OCI-LY1 (cell line): Measurements from ENCODE around the gene VOPP1.

Experiments used
- H2AFZ ChIP-seq: fragments of 200-600 bp; sonication (generic), shearing (Covaris generic); 2 replicates; pipeline ENCODE4 v1.6.0; 2014; ENCODE audit warnings: antibody characterized with exemption, mild to moderate bottlenecking, low read length
- H3F3A ChIP-seq: fragments of 200-600 bp; sonication (generic), shearing (Covaris generic); 2 replicates; pipeline ENCODE4 v1.6.0; 2014; ENCODE audit warnings: mild to moderate bottlenecking, antibody characterized with exemption, low read length, moderate library complexity; ENCODE audit not compliant: insufficient read depth
- H3K27ac ChIP-seq: fragments of 200-600 bp; sonication (generic); 2 replicates; pipeline ENCODE4 v1.5.1; 2014; ENCODE audit warnings: low read length, mixed run types, mild to moderate bottlenecking, low read depth; ENCODE audit not compliant: poor library complexity, severe bottlenecking
- H3K27me3 ChIP-seq: fragments of 200-600 bp; sonication (generic); 2 replicates; pipeline ENCODE4 v1.6.0; 2014; ENCODE audit warnings: antibody characterized with exemption, mild to moderate bottlenecking, low read length, moderate library complexity; ENCODE audit not compliant: insufficient read depth
- H3K36me3 ChIP-seq: fragments of 200-600 bp; sonication (generic); 2 replicates; pipeline ENCODE4 v1.6.1; 2014; ENCODE audit warnings: mild to moderate bottlenecking, antibody characterized with exemption, low read length, moderate library complexity, mixed read lengths; ENCODE audit not compliant: insufficient read depth
- H3K4me1 ChIP-seq: fragments of 200-600 bp; sonication (generic); 2 replicates; pipeline ENCODE4 v1.5.1; 2014; ENCODE audit warnings: mild to moderate bottlenecking, low read length, moderate library complexity; ENCODE audit not compliant: insufficient read depth, severe bottlenecking
- H3K4me2 ChIP-seq: fragments of 200-600 bp; sonication (generic), shearing (Covaris generic); 2 replicates; pipeline ENCODE4 v1.6.1; 2014; ENCODE audit warnings: low read length
- H3K4me3 ChIP-seq: fragments of 200-600 bp; sonication (generic); 2 replicates; pipeline ENCODE4 v1.5.1; 2014; ENCODE audit warnings: low read length, low read depth, mild to moderate bottlenecking, mixed read lengths; ENCODE audit not compliant: poor library complexity, severe bottlenecking
- H3K79me2 ChIP-seq: fragments of 200-600 bp; shearing (Covaris generic); 2 replicates; pipeline ENCODE4 v1.6.1; 2016; ENCODE audit warnings: mixed run types, low read length, mixed read lengths; ENCODE audit not compliant: insufficient read depth
- H3K9ac ChIP-seq: fragments of 200-600 bp; sonication (generic), shearing (Covaris generic); 2 replicates; pipeline ENCODE4 v1.6.1; 2014; ENCODE audit warnings: mild to moderate bottlenecking, low read length, mixed read lengths
- H3K9me2 ChIP-seq: fragments of 200-600 bp; sonication (generic), shearing (Covaris generic); 2 replicates; pipeline ENCODE4 v1.6.1; 2014; ENCODE audit warnings: low read depth, mild to moderate bottlenecking, low read length, mixed read lengths
- H3K9me3 ChIP-seq: fragments of 200-600 bp; shearing (Covaris generic); 2 replicates; pipeline ENCODE4 v1.6.1; 2014; ENCODE audit warnings: low read length, mixed read lengths
- H4K20me1 ChIP-seq: fragments of 200-600 bp; sonication (generic), shearing (Covaris generic); 2 replicates; pipeline ENCODE4 v1.6.0; 2016; ENCODE audit warnings: mild to moderate bottlenecking, low read length; ENCODE audit not compliant: insufficient read depth
- EZH2 ChIP-seq: fragments of 200-600 bp; sonication (generic), shearing (Covaris generic); IDR thresholded peaks from 2 replicates; pipeline ENCODE4 v1.8.0; 2017; ENCODE audit warnings: borderline replicate concordance, mixed run types, mild to moderate bottlenecking, antibody characterized with exemption, low read length, moderate library complexity, mixed read lengths
- TF ChIP-seq, protein P1 (sequence below): fragments of 200-600 bp; sonication (generic), shearing (Covaris generic); IDR thresholded peaks from 2 replicates; pipeline ENCODE4 v1.5.1; 2017; ENCODE audit warnings: mild to moderate bottlenecking, antibody characterized with exemption, low read length, moderate library complexity, mixed read lengths

The VOPP1 gene

DNA sequence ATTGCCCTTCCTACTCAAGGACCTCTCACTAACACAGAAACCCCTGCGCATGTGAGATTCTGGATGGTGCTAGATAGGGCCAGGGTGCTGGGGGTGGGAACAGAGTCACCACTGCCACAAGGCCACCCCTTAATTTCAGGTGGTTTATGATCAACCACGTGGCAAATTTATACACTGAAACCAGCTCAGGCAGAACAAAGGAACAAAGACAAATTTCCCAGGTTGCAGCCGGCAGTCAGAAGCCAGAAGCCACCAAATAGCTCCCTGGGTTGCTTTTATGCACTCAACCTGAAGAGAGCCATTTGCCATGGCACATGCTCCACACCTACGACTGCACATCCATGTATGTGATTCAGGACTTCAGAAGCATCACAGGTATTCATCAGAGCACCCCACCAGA is 2.5 kb downstream of the VOPP1 start:
- Histone ChIP-seq H4K20me1 (peaks cover 3% of the 10 kb centered on the region; the same call in 1 of the 2 replicates), H3K4me3 (peak overlapping the region; percentile 68), H3F3A (0 out of 2 replicates have a peak, but pooled peaks cover 5% of the 10 kb centered on the region), H3K4me1 (peaks cover 78% of the 10 kb centered on the region), H3K27ac (peak overlapping the region; percentile 83), H3K36me3 (peaks cover 21% of the 10 kb centered on the region; the same call in 1 of the 2 replicates), H3K4me2 (peak overlapping the region; percentile 85), H3K79me2 (peaks cover 68% of the 10 kb centered on the region), H2AFZ (no peak overlapping the region), H3K9ac (peak overlapping the region; percentile 79), H3K9me2 (no peaks in the 10 kb centered on the region), H3K27me3 (no peaks in the 10 kb centered on the region), H3K9me3 (no peaks in the 10 kb centered on the region)
- TF ChIP-seq, protein P1, sequence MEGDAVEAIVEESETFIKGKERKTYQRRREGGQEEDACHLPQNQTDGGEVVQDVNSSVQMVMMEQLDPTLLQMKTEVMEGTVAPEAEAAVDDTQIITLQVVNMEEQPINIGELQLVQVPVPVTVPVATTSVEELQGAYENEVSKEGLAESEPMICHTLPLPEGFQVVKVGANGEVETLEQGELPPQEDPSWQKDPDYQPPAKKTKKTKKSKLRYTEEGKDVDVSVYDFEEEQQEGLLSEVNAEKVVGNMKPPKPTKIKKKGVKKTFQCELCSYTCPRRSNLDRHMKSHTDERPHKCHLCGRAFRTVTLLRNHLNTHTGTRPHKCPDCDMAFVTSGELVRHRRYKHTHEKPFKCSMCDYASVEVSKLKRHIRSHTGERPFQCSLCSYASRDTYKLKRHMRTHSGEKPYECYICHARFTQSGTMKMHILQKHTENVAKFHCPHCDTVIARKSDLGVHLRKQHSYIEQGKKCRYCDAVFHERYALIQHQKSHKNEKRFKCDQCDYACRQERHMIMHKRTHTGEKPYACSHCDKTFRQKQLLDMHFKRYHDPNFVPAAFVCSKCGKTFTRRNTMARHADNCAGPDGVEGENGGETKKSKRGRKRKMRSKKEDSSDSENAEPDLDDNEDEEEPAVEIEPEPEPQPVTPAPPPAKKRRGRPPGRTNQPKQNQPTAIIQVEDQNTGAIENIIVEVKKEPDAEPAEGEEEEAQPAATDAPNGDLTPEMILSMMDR: no peak
- TF ChIP-seq EZH2: no peak

DNA sequence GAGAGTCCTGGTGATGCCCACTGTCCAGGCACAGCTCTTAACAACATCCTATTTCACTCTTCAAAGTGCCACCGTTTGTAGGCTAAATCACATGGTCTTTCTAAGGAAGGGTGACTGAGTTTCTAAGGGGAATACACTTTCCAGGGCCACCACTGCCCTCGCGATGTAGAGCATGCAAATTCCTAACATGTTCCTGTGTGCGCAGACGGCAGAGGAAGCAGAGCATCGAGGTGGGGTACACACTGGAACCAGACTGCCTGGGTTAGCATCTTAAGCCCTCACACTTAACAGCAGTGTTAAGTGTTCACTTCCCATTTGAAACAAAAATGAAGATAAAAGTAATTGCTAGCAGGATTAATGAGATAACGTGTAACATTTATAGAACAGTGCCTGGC is 3.0 kb downstream of the VOPP1 start:
- H3K9ac ChIP-seq: peak overlapping the region; percentile 79; the same call in 1 of the 2 replicates

DNA sequence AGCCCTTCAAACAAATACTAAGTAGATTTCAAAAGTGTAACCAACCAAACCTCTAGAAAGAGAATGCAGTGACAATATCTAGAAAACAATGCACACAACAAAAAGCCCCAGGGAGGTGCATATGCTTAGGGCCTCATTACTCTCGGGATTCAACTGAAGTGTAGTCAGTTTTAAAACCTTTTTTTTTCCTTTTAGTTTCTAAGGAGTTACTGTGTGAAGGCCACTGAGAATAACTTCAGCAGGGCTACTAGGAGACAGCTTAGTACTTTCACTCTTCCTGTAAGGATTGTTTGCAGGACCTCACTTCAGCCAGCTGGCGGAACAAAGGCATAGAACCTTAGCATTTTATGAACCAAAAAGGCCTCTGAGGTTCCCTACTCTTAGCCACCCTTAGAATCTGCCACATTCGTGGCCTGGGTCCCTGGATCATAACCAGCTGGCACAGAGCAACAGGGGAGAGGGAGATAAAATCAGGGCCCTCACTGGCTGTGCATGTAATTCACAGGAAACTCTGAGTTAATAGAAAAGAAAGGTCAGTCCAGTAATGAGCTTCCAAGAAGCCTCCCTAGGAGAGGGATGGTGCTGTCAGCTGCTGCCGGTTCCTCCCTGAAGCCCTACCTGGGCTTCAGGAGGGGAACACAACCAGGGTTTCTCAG is 3.6 kb downstream of the VOPP1 start:
- Histone ChIP-seq H3K79me2 (peaks cover 78% of the 10 kb centered on the region), H3K9me3 (no peaks in the 10 kb centered on the region), H3K4me3 (peak overlapping the region; percentile 68), H3K4me1 (peaks cover 81% of the 10 kb centered on the region), H3K9me2 (no peaks in the 10 kb centered on the region), H3K36me3 (peaks cover 21% of the 10 kb centered on the region; the same call in 1 of the 2 replicates), H3F3A (0 out of 2 replicates have a peak, but pooled peaks cover 5% of the 10 kb centered on the region), H2AFZ (no peak overlapping the region), H3K27ac (peak overlapping the region; percentile 83), H3K4me2 (peak overlapping the region; percentile 85), H3K9ac (peak overlapping the region; percentile 79; the same call in 1 of the 2 replicates), H3K27me3 (no peaks in the 10 kb centered on the region), H4K20me1 (peaks cover 3% of the 10 kb centered on the region; the same call in 1 of the 2 replicates)
- TF ChIP-seq, protein P1: no peak
- no peak for TF ChIP-seq EZH2

More for the DNA sequence above, 3.0 kb downstream of the VOPP1 start:
- Histone ChIP-seq H3K27me3 (no peaks in the 10 kb centered on the region), H3K4me2 (peak overlapping the region; percentile 85), H3K4me1 (peaks cover 81% of the 10 kb centered on the region), H3K36me3 (peaks cover 21% of the 10 kb centered on the region; the same call in 1 of the 2 replicates), H2AFZ (no peak overlapping the region), H3K4me3 (peak overlapping the region; percentile 68), H3K27ac (peak overlapping the region; percentile 83), H4K20me1 (peaks cover 3% of the 10 kb centered on the region; the same call in 1 of the 2 replicates), H3K9me3 (no peaks in the 10 kb centered on the region), H3K79me2 (peaks cover 73% of the 10 kb centered on the region), H3F3A (0 out of 2 replicates have a peak, but pooled peaks cover 5% of the 10 kb centered on the region), H3K9me2 (no peaks in the 10 kb centered on the region)
- TF ChIP-seq, protein P1: no peak
- TF ChIP-seq EZH2: no peak
